ENCODE measurements around the gene BTRC.

BTRC gene

DNA sequence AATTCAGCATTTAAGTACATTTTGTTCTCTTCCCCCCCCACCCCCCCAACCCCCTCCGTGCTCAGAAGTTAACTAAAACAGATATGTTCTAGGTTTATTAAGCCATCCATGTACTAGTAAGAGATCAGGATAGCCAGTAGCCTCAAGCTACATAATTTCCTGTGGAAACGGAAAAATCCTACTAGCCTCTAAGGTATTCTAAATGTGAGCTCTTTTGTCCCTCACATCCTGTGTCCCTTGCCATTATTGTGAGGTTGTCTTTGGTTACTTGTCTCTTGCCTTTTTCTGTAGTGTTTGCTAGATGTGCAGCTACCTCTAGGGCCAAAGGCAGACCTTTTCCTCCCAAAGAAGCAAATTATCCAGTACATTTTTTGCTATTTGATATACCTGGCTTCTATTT, 92.1 kb downstream of the BTRC start:
- no peak for DNase-seq

DNA sequence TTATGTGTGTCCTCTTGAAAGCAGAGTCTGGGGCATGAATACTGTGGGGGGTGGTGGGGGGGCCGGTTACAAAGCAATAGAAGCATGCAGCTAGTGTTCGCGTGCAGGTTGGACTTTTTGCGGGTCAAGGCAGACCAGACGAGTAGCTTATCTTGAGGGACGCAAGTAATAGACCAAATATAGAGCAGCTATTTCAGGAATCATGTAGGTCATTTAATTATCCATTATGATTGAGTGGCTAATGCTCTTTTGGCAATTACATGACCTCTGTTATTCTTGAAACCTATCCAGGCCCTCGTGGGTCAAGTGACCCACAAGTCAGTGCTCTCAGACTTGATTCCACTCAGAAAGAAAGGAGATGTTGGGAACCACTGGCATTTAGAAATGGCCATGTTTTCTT, 93.0 kb downstream of the BTRC start:
- no peak for DNase-seq

DNA sequence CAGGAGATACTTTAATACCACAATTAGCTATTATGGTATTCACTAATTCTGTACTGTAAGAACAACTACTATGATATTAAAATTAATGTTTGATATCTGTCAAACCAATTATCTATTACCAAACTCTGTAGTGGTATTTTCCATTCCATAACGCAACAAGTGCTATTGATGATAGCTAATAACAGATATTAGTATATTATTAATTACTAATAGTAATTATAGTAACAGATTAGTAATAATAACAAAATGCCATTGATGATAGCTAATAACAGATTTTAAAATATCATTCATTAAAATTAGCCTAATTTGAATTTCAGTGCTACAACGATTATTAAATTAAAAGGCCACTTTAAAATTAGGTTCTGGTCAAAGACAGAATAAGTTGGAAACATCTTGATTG, 93.5 kb downstream of the BTRC start:
- DNase-seq, result no peak

DNA sequence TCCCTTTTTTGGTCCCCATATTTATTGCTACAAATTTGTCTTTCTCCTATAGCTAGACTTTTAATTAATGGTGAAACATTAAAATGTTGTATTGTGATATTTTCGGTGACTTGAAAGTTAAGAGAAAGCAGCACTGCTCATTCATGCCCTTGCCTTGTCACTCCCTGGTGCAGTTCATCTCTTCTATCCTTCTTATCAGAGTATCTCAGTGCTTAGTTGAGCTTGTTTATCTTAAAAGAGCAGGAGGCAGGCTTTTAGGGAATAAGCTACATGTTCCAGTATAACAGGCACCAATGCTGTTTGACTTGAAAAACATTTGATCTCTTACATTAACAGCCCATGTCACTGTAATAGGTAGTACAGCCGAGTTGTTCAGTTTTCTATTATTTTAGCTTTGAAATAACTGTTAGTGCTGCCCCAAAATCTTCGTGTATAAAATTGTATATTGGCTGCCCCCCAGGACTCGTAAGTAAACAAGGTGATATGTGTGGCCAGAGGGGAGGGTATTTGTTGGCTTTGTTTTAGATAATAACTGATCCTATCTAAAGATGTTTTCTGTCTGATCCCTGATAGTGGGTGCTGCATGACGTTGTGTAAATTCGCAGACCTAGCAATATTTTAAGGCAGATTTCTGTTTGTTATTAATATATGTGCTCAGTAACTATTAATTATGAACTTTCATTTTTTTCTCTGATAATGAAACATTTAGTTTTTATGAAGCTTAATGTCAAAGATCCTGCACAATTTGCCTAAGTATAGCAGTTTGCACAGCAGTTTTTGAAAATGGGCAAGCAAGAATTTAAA, 96.5 kb downstream of the BTRC start:
- no peak for DNase-seq

DNA sequence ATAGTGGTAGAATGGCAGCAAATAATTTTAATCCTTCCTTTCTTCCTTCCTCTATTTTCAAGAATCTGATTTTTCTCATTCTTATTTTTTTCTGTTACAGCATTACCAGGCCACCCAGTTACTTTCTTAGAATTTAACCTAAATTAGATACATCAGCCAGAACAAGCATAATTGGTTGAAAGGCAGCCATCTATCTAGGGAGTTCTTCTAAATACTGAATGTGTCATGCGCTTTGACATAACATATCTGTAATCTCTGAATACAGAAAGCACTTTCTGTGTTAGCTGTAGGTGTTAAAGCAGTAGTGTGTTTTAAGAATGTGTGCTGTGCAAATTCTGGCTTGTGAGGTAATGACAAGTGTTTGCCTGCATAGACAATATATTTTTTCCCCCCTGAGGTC, 97.3 kb downstream of the BTRC start:
- DNase-seq, result no peak

DNA sequence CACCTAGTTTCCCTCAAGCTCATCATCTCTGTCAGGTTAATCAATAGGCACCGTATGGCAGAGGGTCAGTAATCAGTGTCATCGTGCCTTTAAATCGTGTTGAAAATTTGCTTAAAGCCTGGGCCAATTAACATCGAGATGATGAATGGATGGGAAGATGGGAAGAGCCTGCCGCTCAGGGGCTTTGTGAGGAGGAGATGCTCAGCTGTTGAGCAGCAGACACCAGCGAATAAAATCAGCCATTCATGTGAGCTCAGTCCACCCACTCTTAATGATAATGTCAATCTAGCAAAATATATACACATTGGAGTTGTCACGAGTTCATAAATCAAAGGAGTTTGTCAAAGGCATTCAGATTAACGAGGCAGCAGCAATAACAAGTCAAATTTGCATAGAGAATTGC, 97.7 kb downstream of the BTRC start:
- no peak for DNase-seq

DNA sequence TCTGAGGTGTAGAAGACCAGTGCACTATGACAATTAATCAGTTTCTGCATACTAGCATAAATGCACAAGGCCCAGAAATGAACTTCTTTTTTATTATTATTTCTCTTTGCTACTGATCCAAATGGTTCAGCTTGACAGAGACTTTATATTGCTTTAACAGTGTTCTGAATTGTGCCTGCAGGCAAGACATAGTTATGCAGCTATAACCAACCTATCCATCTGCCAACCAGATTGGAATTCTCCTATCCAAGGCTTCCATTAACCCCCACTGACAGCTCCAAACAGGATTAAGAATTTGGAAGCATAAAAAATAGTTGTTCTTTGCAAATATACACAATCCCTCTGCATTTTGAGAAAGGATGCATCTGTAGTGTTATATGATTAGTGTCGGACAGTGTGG, 98.2 kb downstream of the BTRC start:
- DNase-seq, result no peak

DNA sequence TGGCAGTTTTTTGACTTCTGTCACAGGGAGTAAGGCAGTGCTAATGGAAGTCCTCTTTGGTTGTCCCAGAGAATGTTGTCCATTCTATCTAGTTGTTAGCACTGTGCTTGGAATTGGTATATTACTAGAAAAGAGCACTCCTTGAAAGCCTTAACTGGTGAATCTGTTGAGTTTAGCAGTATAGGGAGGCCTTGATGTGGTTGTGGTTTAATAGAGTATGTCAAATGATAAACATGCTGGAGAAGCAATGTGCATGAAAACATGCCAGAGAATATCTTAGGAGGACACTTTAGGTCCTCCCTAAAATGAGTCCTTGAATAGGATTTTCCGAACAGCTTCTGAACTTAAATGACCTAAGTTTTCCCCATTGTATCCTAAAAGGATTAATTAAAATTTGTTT, 98.6 kb downstream of the BTRC start:
- no peak for DNase-seq

DNA sequence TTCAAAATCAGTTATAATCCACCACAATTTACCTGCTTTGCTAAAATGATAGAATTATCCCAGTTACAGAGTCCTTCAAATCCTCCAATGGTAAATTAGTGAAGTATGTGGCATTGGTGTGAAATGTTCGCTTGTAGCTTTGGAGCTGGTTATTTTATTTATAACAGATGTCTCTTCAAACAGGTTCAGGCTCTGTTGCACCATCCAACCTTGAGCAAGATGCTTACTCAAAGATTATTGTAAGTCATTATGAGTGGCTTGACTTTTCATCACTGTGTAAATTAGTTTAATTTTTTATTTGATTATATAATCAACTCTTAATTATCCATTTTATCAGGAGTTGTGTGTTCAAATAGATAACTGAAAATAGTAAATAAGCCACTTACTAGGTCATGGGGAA, 99.4 kb downstream of the BTRC start:
- no peak for DNase-seq

DNA sequence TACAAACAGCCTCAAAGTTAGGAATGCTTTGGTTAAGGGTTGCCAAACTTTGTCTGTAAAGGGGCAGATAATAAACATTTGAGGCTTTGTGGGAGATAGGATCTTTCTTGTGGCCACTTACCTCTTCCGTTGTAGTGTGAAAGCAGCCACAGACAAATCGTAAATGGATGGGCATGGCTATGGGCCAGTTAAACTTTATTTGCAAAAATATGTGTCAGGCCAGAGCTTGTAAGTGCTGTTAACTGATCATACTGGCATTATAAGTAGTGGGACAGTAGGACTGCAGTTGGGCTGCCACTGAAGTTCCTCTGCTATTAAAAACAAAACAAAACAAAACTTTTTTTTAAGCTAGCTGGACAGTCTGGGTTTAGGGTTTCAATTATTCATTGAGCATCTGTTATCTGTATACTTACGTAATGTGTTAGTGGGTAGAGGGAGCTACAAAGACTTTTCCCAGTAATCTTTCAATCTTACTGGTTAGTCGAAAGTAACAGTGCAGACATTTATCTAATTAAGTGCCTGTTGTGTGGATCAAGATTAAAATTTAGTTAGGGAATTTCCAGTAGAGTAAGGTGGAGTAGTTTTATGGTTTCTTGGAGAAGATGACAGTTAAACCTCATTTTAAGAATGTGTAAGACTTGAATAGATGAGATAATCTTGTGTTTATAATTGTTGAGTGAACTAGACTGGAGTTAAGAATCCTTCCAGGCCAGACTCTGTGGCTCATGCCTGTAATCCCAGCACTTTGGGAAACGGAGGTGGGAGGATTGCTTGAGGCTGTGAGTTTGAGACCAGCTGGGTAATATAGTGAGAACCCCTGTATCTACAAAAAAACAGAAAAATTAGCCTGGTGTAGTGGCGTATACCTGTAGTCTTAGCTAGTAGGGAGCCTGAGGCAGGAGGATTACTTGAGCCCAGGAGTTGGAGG, 100.1 kb downstream of the BTRC start:
- no peak for DNase-seq

DNA sequence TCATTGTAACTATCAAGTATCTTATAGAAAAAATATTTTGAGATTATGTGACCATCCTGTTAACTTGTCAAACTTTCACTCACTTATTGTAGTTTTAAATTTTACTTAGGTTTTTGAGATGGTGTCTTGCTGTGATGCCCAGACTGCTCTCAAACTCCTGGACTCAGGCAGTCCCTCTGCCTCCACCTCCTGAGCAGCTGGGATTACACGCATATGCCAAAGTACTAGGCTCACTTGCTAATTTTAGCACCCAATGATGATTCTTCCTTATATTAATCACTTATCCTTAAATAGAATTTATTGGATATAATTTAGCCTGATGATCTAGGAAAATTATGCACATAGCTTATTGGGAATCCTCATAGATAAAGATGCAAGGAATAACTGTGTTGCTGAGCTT, 104.9 kb downstream of the BTRC start:
- DNase-seq, result no peak

DNA sequence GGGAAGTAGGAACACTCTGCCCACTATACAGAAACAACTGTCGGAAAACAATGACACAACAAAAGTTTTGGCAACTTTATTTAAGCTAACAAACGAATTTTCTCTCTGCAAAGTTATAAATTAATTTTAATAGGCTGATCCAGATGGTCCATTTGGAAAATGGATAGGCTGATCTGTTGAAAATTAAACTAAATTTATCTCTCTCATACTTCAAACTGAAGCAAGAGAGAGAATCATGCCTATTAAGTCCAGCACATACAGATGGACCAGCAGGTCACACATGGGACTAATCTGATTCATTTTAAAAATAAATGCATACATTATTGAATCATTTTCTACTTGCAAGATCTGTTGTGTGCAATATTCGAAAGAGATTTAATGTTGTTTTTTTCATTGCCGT, 110.1 kb downstream of the BTRC start:
- DNase-seq, result no peak

DNA sequence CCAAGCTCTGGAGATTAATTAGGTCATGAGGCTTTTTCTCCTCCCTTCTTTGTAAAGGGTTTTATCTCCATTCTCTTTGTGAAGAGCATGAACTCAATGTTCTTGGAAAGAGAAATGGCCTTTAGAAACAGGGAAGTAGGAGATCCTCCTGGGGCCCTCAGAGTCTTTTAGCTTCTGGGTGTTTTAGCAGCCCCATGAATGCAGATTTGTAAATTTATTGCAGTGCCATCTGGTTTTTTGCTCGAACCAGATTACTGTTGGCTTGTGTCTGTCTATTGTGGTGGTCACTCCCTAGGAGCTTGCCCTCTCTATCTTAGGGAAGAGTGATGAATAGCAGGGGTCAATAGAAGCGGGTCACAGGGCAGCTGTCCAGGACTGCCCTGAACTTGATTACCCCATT, 110.6 kb downstream of the BTRC start:
- no peak for DNase-seq

DNA sequence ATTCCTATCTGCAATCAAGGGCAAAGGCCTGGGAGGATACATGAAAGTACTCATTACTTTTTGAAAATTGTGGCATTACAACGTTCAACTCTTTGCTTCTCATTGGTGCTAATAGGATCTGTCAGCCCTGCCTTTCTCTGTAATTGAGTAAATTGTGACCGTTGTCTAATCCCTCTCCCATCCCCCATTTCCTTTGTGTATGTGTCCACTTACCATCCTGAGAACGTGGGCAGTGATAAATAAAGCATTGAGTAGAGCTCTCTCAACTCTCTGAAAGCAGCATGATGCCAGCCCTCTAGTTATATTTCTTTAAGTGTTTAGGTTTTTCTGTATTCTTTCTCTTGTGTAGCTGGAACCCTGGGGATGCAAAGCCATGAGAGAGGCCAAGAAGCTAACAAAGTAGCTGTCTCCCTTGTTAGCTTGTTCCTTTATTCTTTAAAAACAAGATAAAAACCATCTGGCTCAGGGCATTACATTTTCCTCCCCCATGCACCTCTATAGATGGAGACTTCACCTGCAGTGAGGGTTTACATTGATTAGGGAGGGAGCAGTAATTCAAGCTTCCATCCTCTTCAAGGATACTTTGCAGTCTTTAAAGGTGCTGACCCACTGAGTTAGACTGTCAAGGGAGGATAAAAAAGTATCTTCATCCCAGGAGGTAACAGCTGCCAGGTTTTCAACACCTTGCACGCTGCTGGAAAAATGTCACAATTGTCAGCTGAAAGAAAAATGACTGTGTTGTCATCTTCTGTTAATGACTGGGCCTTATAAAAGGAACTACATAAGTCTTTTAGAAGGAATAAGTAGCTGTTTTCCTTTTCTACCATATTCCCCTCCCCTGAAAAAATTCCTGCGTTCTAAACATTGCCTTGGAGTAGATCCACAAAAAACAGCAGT, 112.3 kb downstream of the BTRC start:
- no peak for DNase-seq

DNA sequence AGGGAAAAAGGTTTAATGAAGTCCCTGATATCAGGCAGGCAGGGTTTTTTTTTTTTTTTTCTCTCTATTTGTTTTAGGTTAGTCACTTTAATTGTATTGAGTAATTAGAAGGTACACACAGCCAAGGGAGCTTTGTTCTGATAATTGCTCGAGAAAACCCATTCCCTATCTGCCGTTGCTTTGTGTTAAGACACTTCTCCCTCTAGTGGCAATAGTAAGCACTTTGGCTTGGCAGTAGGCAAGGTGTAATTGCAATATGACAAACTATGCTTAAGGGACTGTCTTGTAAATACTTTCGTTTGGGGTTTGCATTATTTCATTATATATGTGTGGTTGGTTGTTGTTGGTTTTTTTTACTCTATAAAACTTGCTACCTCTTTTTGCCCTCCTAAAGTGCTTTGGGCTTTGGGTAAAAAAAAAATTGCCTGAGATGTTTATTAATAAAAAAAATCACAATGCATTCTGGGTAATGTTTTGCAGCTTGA, 113.4 kb downstream of the BTRC start:
- peak; percentile 52 to 53 for DNase-seq

DNA sequence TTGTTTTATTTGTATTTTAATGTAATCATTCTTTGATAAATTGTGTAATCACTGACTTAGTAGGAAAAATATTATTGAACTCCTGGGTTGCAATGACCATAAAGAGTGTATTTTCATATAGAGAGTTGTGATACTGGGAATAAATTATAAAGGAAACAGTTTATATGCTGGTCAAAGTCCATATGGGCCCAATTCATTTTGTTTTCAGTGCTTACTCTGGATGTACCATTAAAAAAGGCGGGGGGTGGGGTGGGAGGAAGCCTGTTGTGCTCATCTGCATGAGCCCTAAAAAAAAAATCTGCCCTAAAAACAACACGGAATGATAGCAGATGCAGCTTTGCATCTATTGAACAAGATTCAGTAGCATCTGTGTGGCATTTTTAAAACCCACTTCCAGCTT, 114.2 kb downstream of the BTRC start:
- DNase-seq, result no peak

DNA sequence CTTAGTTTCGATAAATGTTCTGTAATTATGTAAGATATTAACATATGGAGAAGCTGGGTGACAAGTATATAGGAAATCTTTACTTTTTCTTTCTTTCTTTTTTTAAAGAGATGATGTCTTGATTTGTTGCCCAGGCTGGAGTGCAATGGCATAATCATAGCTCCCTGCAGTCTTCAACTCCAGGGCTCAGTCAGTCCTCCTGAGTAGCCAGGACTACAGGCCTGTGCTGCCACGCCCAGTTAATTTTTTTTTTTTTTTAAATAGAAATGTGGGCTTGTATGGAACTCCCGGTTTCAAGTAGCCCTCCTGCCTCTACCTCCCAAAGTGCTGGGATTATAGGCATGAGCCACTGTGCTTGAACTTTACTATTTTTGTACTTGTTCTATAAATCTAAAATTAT, 122.4 kb downstream of the BTRC start:
- no peak for DNase-seq

DNA sequence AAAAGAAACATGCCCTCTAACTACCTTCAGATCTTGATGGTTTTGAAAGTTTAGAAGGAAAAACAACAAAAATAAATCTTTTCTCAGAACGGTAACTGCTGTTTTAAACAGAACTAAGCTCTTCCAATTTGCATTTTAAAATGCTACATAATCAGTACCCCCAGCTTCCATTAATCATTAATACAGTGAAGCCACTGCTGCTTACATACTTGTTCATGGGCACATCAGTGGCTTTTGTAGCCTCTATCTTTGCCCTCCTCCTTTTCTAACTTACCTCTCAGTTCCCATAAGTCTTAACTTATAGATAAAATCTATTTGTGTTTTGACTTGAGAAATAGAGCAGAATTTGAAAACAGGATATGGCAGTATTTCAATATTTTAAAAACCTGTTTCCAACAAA, 125.0 kb downstream of the BTRC start:
- DNase-seq, result no peak

DNA sequence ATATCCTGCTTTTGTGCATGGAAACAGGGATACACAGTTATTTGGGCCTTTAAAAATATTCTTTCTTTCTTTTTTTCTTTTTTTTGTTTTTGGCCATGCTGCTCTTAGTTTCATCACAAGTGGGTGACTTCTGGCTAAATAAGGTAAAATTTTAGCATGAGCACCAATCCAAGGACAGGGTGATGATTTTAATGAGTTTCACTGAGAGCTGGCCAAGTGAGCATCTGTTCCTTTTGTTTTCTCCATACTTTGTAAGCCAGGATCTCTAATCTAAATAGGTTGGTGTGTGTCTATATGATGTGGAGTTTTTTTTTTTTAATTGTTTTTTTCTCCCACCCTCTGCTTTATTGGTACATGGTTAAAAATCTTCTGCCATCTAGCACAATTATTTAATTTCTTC, 127.3 kb downstream of the BTRC start:
- DNase-seq, result no peak

DNA sequence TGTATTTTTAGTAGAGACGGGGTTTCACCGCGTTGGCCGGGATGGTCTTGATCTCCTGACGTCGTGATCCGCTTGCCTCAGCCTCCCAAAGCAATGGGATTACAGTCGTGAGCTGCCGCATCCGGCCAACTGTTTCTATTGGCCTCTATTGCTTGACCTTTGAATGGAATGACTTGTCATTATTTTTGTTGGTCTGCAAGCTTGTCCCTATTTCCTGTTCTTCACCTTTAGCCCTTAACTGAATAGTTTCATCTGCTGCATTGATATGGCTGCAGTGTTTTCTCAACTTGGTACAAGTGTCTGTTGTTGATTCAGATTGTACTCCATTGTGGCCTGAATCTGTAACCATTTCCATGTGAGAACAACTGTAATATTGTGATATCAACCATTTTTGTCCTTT, 128.6 kb downstream of the BTRC start:
- no peak for DNase-seq

DNA sequence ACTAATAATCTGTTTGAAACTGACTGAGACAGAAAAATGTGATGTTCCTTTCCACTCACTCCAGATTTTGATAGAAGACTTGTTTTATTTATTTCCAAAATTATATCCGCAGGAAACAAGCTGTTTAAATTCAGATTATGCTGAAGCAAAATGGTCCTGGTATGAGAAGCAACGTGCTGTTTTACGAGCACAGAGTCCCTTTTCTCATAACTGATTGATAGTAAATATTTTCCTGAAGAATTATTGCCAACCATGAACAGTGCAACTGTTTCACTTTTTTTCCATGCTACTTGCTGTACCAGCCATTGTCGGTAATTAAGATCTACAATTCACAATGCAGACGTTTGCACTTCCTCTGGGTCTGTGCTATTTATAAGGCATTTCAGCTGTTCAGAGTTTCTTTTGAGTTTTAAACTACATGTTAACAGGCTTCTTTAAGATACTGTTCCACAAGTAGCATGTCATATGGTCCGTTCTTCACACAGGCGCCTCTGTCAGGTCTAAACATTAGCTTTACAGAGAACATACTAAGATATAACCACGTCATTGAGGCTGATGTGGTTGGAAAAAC, 130.3 kb downstream of the BTRC start:
- DNase-seq, result no peak

DNA sequence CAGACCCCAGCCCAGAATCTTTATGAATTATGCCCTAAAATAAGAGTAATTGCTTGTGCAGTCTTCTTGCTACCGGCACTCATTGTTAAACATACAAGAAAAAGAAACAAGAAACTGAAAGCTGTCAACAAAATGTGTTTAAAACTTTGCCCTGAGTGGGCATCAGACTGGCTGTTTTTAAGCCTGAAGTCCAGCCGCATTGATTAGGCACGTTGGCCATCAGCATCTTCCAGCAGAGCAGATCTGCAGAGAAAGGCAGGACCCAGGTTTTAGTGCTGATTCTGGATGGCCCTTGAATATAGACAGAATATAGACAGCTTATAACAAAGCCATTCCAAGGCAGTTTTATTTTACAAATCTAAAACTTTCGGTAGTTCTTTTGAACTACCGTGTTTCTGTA, 131.2 kb downstream of the BTRC start:
- DNase-seq, result no peak

Measured in inflammatory macrophage (primary cell).